ENCODE data around the gene SLC10A2.

SLC10A2 gene

GRCh38 chr13:103044056-103044455 lies 22.2 kb downstream of the SLC10A2 start:
- DNase-seq: no peak

GRCh38 chr13:103040006-103040405 lies 26.2 kb downstream of the SLC10A2 start:
- no peak for DNase-seq

- no peak for DNase-seq
Measured at GRCh38 chr13:103039183-103039582, 27.0 kb downstream of the SLC10A2 start.

- no peak for DNase-seq
Measured at GRCh38 chr13:103036268-103036667, 29.9 kb downstream of the SLC10A2 start.

- no peak for DNase-seq
Measured at GRCh38 chr13:103033999-103034398, 32.2 kb downstream of the SLC10A2 start.

- no peak for DNase-seq
Measured at GRCh38 chr13:103031332-103031873, 34.8 kb downstream of the SLC10A2 start.

GRCh38 chr13:103030776-103031175 lies 35.4 kb downstream of the SLC10A2 start:
- no peak for DNase-seq

GRCh38 chr13:103029798-103030197 lies 36.4 kb downstream of the SLC10A2 start:
- no peak for DNase-seq

GRCh38 chr13:103022336-103022735 lies 43.9 kb downstream of the SLC10A2 start:
- no peak for DNase-seq

- DNase-seq: no peak
Measured at GRCh38 chr13:103018556-103018955, 47.7 kb downstream of the SLC10A2 start.

GRCh38 chr13:103012646-103013045 lies 53.6 kb downstream of the SLC10A2 start:
- DNase-seq: no peak

GRCh38 chr13:103009051-103009840 lies 57.0 kb downstream of the SLC10A2 start:
- no peak for DNase-seq

- DNase-seq: no peak
Measured at GRCh38 chr13:103007427-103007762, 58.8 kb downstream of the SLC10A2 start.

GRCh38 chr13:103006641-103007426 lies 59.4 kb downstream of the SLC10A2 start:
- DNase-seq: no peak

GRCh38 chr13:103004661-103005345 lies 61.4 kb downstream of the SLC10A2 start:
- no peak for DNase-seq

GRCh38 chr13:103003631-103004030 lies 62.6 kb downstream of the SLC10A2 start:
- no peak for DNase-seq

- no peak for DNase-seq
Measured at GRCh38 chr13:103002279-103002678, 63.9 kb downstream of the SLC10A2 start.

- no peak for DNase-seq
Measured at GRCh38 chr13:103000157-103000556, 66.1 kb downstream of the SLC10A2 start.

GRCh38 chr13:102999499-102999898 lies 66.7 kb downstream of the SLC10A2 start:
- no peak for DNase-seq

Data from activated CD4-positive, alpha-beta T cell treated with anti-CD3 and anti-CD28 coated beads for 48 hours (primary cell).